Activated CD8-positive, alpha-beta memory T cell treated with anti-CD3 and anti-CD28 coated beads, Interleukin-2, amount 50 U/mL, for 48 hours (primary cell): ENCODE data around the gene DSCAM.
"Not testable (repeated sequence)": the region's sequence is repeated elsewhere in the genome, so short reads cannot be mapped to it uniquely, and the experiment has no call there.

ENCODE experiments used
- DNase-seq: peaks from one replicate; pipeline ENCODE4 v3.0.0-alpha.2; 2020

DSCAM gene

GRCh38 chr21:40074198-40074597 lies 772.8 kb downstream of the DSCAM start:
- no peak for DNase-seq

DNA sequence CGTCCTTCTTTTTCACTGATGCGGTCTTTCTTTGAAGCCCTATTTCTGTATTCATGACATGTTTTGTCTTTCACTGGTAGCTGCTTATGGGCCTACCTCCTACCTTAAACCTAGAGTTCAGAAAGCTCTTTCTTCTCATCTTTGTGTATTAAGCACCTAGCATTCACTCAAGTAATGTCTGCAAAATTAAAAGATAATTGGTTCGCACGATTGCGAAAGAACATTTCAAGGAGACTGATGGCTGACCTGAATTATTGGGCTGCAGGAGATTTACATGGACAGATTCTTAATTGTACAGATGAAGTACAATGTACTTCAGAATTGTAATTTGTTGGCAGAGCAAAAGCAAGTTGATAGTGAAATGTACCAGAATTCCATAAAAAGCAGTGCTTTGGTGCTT lies 773.3 kb downstream of the DSCAM start:
- no peak for DNase-seq

GRCh38 chr21:40070871-40071270 lies 776.1 kb downstream of the DSCAM start:
- DNase-seq, result no peak

DNA sequence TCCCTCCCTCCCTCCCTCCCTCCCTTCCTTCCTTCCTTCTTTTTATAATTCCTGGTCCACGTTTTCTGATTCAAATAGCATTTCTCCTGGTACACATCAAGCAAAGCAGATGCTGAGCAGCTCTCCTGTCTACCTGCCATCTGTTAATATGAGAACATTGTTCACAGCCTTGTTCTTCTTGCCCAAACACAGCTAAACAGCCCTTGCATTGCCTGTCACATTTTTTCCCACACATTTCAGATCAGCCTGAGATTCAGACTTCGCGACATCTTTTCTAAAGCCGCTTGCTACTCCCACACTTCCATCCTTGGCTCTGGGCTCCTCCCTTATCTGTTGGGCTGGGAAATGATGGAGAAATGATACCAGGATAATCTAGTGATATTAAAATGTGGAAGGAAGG lies 779.2 kb downstream of the DSCAM start:
- no peak for DNase-seq

DNA sequence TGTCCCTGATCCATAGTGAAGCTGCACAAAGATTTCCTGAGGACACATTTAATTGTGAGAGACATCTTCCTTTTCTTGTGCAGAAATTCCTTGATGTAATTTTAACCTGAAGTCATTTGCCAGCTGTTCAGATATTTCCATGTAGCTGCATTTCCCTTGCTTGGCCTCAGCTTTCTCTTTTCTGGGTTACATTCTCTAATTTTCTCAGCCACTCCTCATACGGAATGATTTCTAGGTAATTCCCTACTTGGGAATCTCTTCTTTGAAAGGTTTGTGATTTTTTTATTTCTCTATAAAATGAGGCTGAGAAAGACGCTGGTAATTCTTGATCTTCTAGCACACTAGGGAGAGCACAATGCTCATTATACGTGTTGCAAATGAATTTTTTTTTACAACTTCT lies 780.7 kb downstream of the DSCAM start:
- DNase-seq, result no peak

- DNase-seq, result no peak
These were observed 786.8 kb downstream of the DSCAM start for GRCh38 chr21:40060083-40060677.

DNA sequence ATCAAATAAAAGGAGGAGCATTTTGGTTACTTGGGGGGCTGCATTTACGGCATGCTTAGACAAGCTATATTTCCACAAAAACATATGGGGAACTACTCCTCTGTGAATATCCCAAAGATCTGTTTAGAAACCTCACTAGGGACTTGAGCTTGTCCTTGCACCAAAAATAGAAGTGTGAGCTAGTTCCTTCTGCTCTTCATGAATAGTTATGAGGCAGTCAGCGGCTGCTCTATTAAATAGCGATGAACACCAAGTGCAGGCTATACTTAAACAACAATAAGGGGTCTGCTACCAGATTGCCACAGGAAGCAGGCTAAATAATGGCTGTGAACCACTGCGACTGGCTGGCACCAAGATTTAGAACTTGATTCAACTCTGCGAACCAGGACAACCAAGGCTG lies 789.6 kb downstream of the DSCAM start:
- no peak for DNase-seq

DNA sequence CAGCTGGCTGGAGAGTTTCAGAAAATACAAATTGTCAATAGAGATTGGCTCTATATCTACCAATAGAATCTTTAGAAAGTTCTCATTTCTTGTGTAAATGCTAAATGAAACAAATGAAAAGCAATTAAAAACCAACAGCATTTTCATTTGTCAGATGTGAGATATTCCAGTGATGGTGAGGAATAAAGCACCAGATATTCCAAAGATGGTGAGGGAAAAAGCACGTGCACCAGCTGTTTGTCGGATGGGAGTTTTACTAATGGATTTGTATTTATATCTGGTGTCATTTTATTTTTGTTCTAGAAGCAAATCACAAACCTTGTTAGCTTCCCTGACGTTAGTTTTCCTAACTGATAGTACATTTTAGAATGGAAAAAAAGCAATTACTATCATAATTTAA lies 790.9 kb downstream of the DSCAM start:
- no peak for DNase-seq

DNA sequence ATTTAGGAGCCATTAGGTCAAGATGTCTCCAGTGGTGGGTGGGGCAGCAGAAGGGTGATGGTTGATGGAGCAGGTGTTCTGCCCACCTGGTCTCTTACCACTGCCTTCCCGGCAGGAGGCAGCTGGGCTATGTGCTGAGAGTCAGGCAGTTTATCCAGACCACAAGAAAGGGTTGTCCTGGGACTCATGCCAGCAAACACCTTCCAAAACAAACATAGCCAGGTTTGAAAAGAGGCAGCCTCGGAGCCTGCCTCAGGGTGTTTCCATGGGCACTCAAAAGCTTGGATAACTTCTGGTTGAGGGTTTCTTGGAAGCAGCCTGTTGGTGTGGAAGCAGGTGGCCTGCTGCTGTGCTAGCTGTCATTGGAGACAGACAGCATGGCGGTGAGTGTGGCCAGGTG lies 792.6 kb downstream of the DSCAM start:
- DNase-seq, result no peak

- DNase-seq, result no peak
These were observed 794.0 kb downstream of the DSCAM start for GRCh38 chr21:40053007-40053406.

GRCh38 chr21:40052276-40052675 lies 794.7 kb downstream of the DSCAM start:
- DNase-seq, result no peak

DNA sequence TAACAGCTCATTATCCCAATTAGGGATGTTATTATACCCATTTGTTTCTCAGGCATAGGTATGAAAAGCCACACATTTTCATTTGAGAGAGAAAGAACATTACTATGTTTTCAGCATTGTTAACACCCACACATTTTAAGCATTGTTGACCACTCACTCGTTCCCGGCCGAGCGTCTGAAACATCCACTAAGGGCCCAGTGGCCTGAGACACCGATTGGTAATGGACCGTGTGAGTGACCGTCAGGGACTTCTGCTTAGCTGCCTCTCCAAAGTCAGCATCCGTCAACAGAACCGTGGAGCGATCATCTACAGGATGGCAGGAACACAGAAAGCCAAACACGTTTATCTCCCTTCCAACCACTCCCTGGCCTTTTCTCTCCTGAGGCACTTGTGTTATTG lies 795.2 kb downstream of the DSCAM start:
- no peak for DNase-seq

- DNase-seq, result no peak
These were observed 797.0 kb downstream of the DSCAM start for GRCh38 chr21:40049931-40050290.

DNA sequence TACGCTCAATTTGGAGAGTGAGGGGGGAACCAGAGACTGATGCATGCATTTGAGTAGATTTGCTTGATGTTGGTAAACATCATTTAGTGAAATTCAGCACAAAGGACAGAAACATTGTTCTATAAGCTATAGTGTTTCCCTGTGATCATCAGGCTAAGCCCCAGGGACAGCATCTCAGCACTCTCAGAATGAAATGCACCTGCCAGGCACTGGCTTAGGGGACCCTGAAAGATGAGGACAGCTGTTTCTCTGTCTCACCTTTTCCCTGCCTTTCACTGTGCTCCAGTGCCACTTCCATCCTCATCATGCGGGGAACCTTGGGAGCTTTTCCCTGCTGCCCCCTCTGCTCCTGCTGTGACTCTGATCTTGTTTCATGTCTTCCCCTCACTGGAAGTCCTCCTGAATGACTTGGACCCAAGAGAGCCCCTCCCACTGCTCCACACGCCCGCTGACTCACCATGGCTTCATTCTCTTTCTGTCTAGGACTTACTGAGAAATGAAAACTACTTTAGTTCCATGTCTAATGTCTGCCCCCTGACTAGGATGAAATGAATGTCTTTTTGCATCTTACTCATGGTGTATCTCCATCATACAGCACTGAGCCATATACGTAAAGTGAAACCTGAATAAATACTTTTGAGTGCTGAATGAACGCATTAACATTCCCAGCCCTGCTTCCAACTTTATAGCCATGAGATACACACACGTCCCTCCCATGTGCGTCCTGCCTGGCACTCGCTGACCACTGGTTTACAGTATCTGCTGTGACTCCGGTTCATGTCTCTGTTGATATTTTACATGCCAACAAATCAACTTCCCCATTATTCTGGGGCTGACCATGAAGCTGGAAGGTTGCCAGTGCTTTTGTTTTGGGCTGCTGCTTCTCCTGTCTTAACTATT lies 797.7 kb downstream of the DSCAM start:
- no peak for DNase-seq

DNA sequence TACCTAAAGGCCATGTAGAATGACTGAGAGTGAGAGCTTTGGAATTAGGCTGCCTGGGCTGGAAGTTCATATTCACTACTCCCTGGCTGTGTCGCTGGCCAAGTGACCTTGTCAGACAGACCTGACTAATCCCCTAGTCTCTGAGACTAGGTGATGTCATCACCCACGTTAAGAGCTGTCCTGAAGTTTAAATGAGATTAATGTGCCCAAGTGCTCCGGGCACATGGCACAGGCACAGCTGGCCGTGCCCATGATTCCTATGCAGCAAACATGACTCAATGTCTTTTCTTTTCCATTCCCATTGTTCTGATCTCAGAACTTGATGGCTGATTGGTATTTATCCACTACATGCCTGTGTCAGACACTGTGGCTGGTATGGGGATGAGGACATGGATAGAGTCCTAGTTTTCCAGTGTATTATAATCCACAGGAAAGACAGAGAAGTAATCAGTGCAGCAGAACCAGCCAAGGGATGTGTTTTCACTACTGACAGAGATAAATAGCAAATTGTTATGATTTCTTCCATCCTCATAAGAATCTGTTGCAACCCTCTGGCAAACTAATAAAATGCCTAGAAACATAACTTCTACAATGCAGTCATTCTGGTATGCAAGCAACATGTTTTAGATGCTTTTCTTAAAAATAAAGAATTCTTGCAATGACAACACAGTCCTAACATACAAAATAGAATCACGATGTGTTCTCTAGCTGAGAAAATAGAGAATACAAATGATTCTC lies 798.8 kb downstream of the DSCAM start:
- no peak for DNase-seq

DNA sequence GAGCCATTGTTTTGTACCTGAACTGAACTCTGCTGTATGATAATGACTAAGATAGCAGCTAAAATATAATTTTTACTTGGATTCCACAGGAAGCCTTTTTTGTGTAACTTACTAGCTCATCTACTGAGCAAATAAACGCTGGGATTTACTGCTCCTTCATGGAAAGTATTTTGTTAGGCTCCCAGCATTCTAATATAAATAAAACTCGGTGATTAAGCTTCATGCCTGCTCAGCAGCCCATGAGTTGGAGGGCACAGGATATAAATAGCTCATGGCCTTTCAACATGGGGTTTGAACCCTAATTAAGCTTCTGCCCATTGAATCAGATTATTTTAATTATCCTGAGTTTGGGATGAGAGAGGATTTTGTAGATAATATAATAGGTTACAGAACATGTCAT lies 799.7 kb downstream of the DSCAM start:
- no peak for DNase-seq

GRCh38 chr21:40043866-40044265 lies 803.1 kb downstream of the DSCAM start:
- no peak for DNase-seq

GRCh38 chr21:40043423-40043822 lies 803.5 kb downstream of the DSCAM start:
- no peak for DNase-seq

- DNase-seq, result no peak
These were observed 805.5 kb downstream of the DSCAM start for GRCh38 chr21:40041446-40041845.

DNA sequence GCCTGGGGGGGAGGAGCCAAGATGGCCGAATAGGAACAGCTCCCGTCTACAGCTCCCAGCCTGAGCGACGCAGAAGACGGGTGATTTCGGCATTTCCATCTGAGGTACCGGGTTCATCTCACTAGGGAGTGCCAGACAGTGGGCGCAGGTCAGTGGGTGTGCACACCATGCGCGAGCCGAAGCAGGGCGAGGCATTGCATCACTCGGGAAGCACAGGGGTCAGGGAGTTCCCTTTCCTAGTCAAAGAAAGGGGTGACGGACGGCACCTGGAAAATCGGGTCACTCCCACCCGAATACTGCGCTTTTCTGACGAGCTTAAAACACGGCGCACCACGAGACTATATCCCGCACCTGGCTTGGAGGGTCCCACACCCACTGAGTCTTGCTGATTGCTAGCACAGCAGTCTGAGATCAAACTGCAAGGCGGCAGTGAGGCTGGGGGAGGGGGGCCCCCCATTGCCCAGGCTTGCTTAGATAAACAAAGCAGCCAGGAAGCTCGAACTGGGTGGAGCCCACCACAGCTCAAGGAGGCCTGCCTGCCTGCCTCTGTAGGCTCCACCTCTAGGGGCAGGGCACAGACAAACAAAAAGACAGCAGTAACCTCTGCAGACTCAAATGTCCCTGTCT lies 813.7 kb downstream of the DSCAM start:
- DNase-seq, result not testable (repeated sequence)

DNA sequence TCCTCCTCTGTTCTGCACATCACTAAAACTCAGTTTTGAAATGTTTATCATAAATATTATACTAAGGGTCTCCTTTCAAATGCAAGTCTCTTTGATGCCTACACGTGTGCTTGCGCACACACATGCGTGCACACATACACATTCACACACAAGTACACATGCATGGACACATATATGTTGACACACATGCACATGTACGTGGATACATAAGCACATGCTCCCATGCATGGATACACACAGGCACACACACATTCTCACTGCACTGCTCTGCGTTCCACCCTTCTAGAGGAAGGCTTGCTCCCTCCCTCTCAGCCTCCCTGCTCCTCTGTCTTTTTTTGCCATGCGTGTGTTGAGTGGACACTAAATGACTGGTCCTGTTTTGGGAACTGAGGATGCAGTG lies 817.1 kb downstream of the DSCAM start:
- DNase-seq, result no peak

DNA sequence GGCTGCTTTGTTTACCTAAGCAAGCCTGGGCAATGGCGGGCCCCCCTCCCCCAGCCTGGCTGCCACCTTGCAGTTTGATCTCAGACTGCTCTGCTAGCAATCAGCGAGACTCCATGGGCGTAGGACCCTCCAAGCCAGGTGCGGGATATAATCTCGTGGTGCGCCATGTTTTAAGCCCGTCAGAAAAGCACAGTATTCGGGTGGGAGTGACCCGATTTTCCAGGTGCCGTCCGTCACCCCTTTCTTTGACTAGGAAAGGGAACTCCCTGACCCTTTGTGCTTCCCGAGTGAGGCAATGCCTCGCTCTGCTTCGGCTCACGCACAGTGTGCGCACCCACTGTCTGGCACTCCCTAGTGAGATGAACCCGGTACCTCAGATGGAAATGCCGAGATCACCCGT lies 818.6 kb downstream of the DSCAM start:
- DNase-seq, result not testable (repeated sequence)

- no peak for DNase-seq
These were observed 825.2 kb downstream of the DSCAM start for GRCh38 chr21:40021558-40022351.
